IMR-90 (cell line): Measurements from ENCODE around the gene UQCRC2. TPM values are rescaled to one million over a fixed set of nuclear protein-coding genes. Genes with fewer than 3 reads are reported as not detected.

Experiments used
- ATAC-seq: fragments of 200-7000 bp; cut with Tn5 transposase; 2 replicates; pipeline ENCODE4 v1.9.1; 2020; ENCODE audit warnings: low read depth, mild to moderate bottlenecking, moderate library complexity
- BruUV-seq: library from RNA; stranded (reverse); fragments of 400-500 nt; replicated peaks from 2 replicates; lab custom pipeline; 2021; lab: Mats Ljungman, UMichigan
- CTCF ChIA-PET: fragments of 300-600 bp; formaldehyde crosslinking; extraction: SDS; loops from one replicate; lab custom pipeline; 2021; ENCODE audit warnings: antibody characterized with exemption; lab: Yijun Ruan, JAX
- POLR2A ChIA-PET: fragments of 300-600 bp; sonication (Branson Sonifier 250); formaldehyde crosslinking; loops from one replicate; lab custom pipeline; 2022; ENCODE audit warnings: antibody characterized with exemption; ENCODE audit not compliant: unreplicated experiment; lab: Charles Lee
- DNase-seq: peaks from one replicate; pipeline ENCODE4 v3.0.0; 2013
- H2AFZ ChIP-seq: replicated peaks from 2 replicates; pipeline ENCODE3; 2013; ENCODE audit warnings: low read length, mild to moderate bottlenecking; ENCODE audit not compliant: poor library complexity
- H2AK5ac ChIP-seq: 2 replicates; pipeline ENCODE4 v1.6.1; 2013; ENCODE audit warnings: low read depth, low read length, inconsistent platforms
- H2AK9ac ChIP-seq: replicated peaks from 2 replicates; pipeline ENCODE3; 2013; ENCODE audit warnings: mild to moderate bottlenecking, low read depth, low read length, moderate library complexity; ENCODE audit not compliant: poor library complexity
- H2BK120ac ChIP-seq: 2 replicates; pipeline ENCODE4 v1.6.1; 2013; ENCODE audit warnings: low read depth, low read length, inconsistent platforms
- H2BK15ac ChIP-seq: 3 replicates; pipeline ENCODE4 v1.6.1; 2013; ENCODE audit warnings: low read depth, low read length, inconsistent platforms
- H2BK20ac ChIP-seq: 2 replicates; pipeline ENCODE4 v1.6.1; 2013; ENCODE audit warnings: low read depth, mild to moderate bottlenecking, inconsistent platforms, low read length, moderate library complexity
- H2BK5ac ChIP-seq: 2 replicates; pipeline ENCODE4 v1.6.1; 2013; ENCODE audit warnings: mild to moderate bottlenecking, low read depth, low read length, inconsistent platforms; ENCODE audit not compliant: poor library complexity, severe bottlenecking
- H3K14ac ChIP-seq: replicated peaks from 2 replicates; pipeline ENCODE4 v1.6.1; 2013; ENCODE audit warnings: low read depth, low read length, inconsistent platforms
- H3K18ac ChIP-seq: 2 replicates; pipeline ENCODE4 v1.6.1; 2013; ENCODE audit warnings: low read depth, low read length, control low read depth
- H3K23ac ChIP-seq: 2 replicates; pipeline ENCODE4 v1.6.1; 2013; ENCODE audit warnings: low read depth, low read length, inconsistent platforms
- H3K27ac ChIP-seq: 2 replicates; pipeline ENCODE4 v1.5.1; 2013; ENCODE audit warnings: mild to moderate bottlenecking, control low read depth, low read length; ENCODE audit not compliant: insufficient read depth
- H3K27me3 ChIP-seq: 2 replicates; pipeline ENCODE4 v1.6.1; 2013; ENCODE audit warnings: low read length; ENCODE audit not compliant: control insufficient read depth, insufficient read depth
- H3K36me3 ChIP-seq: 2 replicates; pipeline ENCODE4 v1.6.1; 2013; ENCODE audit warnings: low read length, mixed read lengths; ENCODE audit not compliant: control insufficient read depth, insufficient read depth
- H3K4ac ChIP-seq: 2 replicates; pipeline ENCODE4 v1.6.1; 2013; ENCODE audit warnings: low read depth, low read length, inconsistent platforms
- H3K4me1 ChIP-seq: 2 replicates; pipeline ENCODE4 v1.6.1; 2013; ENCODE audit warnings: low read length, mixed read lengths; ENCODE audit not compliant: control insufficient read depth, insufficient read depth
- H3K4me2 ChIP-seq: 2 replicates; pipeline ENCODE4 v1.6.1; 2013; ENCODE audit warnings: low read depth, mild to moderate bottlenecking, control low read depth, low read length, moderate library complexity
- H3K4me3 ChIP-seq: 2 replicates; pipeline ENCODE4 v1.5.1; 2013; ENCODE audit warnings: low read depth, mild to moderate bottlenecking, control low read depth, low read length, moderate library complexity; ENCODE audit not compliant: insufficient read depth
- H3K56ac ChIP-seq: 2 replicates; pipeline ENCODE4 v1.6.1; 2013; ENCODE audit warnings: low read length, inconsistent platforms; ENCODE audit not compliant: insufficient read depth; ENCODE audit errors: extremely low read depth
- H3K79me1 ChIP-seq, 2 experiments: 2 replicates each; pipeline ENCODE4 v1.6.1; 2013; ENCODE audit warnings: low read length in 2 of 2, inconsistent platforms in 1 of 2, low read depth in 1 of 2
- H3K9ac ChIP-seq: 2 replicates; pipeline ENCODE4 v1.6.1; 2013; ENCODE audit warnings: low read depth, low read length, control low read depth
- H3K9me1 ChIP-seq: 2 replicates; pipeline ENCODE4 v1.6.1; 2013; ENCODE audit warnings: low read length, inconsistent platforms; ENCODE audit not compliant: insufficient read depth
- H3K9me3 ChIP-seq: 2 replicates; pipeline ENCODE4 v1.6.1; 2013; ENCODE audit warnings: low read length; ENCODE audit not compliant: control insufficient read depth, insufficient read depth
- H4K20me1 ChIP-seq: 2 replicates; pipeline ENCODE4 v1.6.1; 2013; ENCODE audit warnings: low read length, inconsistent platforms; ENCODE audit not compliant: insufficient read depth
- H4K5ac ChIP-seq: 2 replicates; pipeline ENCODE4 v1.6.1; 2013; ENCODE audit warnings: mild to moderate bottlenecking, low read depth, low read length, control low read depth
- H4K8ac ChIP-seq, 2 experiments: 2 replicates each; pipeline ENCODE4 v1.6.1; 2013; ENCODE audit warnings: low read depth in 2 of 2, low read length in 2 of 2, control low read depth in 1 of 2, inconsistent platforms in 1 of 2
- H4K91ac ChIP-seq: 2 replicates; pipeline ENCODE4 v1.6.1; 2013; ENCODE audit warnings: low read depth, low read length, inconsistent platforms; ENCODE audit not compliant: insufficient read depth
- BHLHE40 ChIP-seq: fragments of 150-350 bp; IDR thresholded peaks from 2 replicates; pipeline ENCODE4 v1.6.1; 2016; ENCODE audit warnings: mild to moderate bottlenecking, low read depth, low read length
- CEBPB ChIP-seq: IDR thresholded peaks from 2 replicates; pipeline ENCODE4 v1.6.1; 2012; ENCODE audit warnings: low read depth, low read length, improper control_type of control experiment
- CHD1 ChIP-seq: IDR thresholded peaks from 2 replicates; pipeline ENCODE4 v1.6.1; 2012; ENCODE audit warnings: low read depth, low read length, improper control_type of control experiment
- FOS ChIP-seq: fragments of 150-350 bp; IDR thresholded peaks from 2 replicates; pipeline ENCODE4 v1.6.1; 2016; ENCODE audit warnings: low read depth, low read length
- MAFK ChIP-seq: IDR thresholded peaks from 2 replicates; pipeline ENCODE4 v1.6.1; 2012; ENCODE audit warnings: low read depth, low read length, improper control_type of control experiment
- MAZ ChIP-seq: IDR thresholded peaks from 2 replicates; pipeline ENCODE4 v1.6.1; 2012; ENCODE audit warnings: low read depth, mild to moderate bottlenecking, low read length, improper control_type of control experiment, moderate library complexity, borderline replicate concordance
- MXI1 ChIP-seq: IDR thresholded peaks from 2 replicates; pipeline ENCODE4 v1.6.1; 2012; ENCODE audit warnings: low read depth, mild to moderate bottlenecking, low read length, moderate library complexity, borderline replicate concordance
- NFE2L2 ChIP-seq: fragments of 150-350 bp; IDR thresholded peaks from 2 replicates; pipeline ENCODE4 v1.6.1; 2016; ENCODE audit warnings: low read depth, mild to moderate bottlenecking, low read length
- POLR2A ChIP-seq: IDR thresholded peaks from 2 replicates; pipeline ENCODE4 v1.6.1; 2012; ENCODE audit warnings: mild to moderate bottlenecking, low read depth, low read length
- RAD21 ChIP-seq: IDR thresholded peaks from 2 replicates; pipeline ENCODE4 v1.6.1; 2012; ENCODE audit warnings: low read length, improper control_type of control experiment
- RCOR1 ChIP-seq: IDR thresholded peaks from 2 replicates; pipeline ENCODE4 v1.6.1; 2012; ENCODE audit warnings: mild to moderate bottlenecking, low read length, improper control_type of control experiment; ENCODE audit not compliant: insufficient replicate concordance
- RFX5 ChIP-seq: IDR thresholded peaks from 2 replicates; pipeline ENCODE4 v1.8.0; 2012; ENCODE audit warnings: low read depth, mild to moderate bottlenecking, low read length, moderate library complexity
- SMC3 ChIP-seq: fragments of 150-350 bp; IDR thresholded peaks from 2 replicates; pipeline ENCODE4 v1.6.1; 2016; ENCODE audit warnings: low read depth, mild to moderate bottlenecking, antibody characterized with exemption, low read length, moderate library complexity
- WGBS, 2 experiments: methylation state at CpG; one replicate each; pipeline versions ENCODE4 v1.1.5 to v1.1.7; 2013; ENCODE audit warnings: missing lambda C conversion rate in 2 of 2; ENCODE audit not compliant: insufficient read length in 1 of 2; ENCODE audit errors: extremely low coverage in 2 of 2; 5-methylcytosine and 5-hydroxymethylcytosine counted together
- dilution Hi-C: fragments of 300-500 bp; cut with HindIII; formaldehyde crosslinking; loops from one replicate; pipeline ENCODE4 v1.14.3; 2018; ENCODE audit warnings: low sequenced_read_pairs; ENCODE audit not compliant: unreplicated experiment
- in situ Hi-C: fragments of 300-500 bp; cut with MboI; formaldehyde crosslinking; loops from 3 replicates; pipeline ENCODE4 v1.14.3; 2019; ENCODE audit warnings: low sequenced_read_pairs, inconsistent platforms, mixed read lengths
- intact Hi-C: fragments of 100-400 bp; cut with micrococcal nuclease; formaldehyde crosslinking; loops from 2 replicates; pipeline ENCODE4 v1.10.0; 2022
- polyA plus RNA-seq, 3 experiments: library from polyadenylated mRNA; depleted of rRNA; stranded (reverse); fragments of >200 nt; gene quantifications; 2 replicates each; pipeline ENCODE4 v1.2.3, GENCODE V29; 2012; ENCODE audit warnings: low replicate concordance in 1 of 3
- total RNA-seq: library from RNA; depleted of rRNA; stranded (reverse); fragments of >200 nt; gene quantifications from 2 replicates; pipeline ENCODE4 v1.2.3, GENCODE V29; 2012
- TF ChIP-seq, protein P1 (sequence below): conservative IDR thresholded peaks from 2 replicates; pipeline ENCODE4 v1.5.1; 2012; ENCODE audit warnings: mild to moderate bottlenecking, low read depth, low read length, improper control_type of control experiment
- TF ChIP-seq, protein P2 (sequence below): fragments of 150-350 bp; IDR thresholded peaks from 2 replicates; pipeline ENCODE4 v1.6.1; 2016; ENCODE audit warnings: low read depth, mild to moderate bottlenecking, low read length, moderate library complexity, borderline replicate concordance
- TF ChIP-seq, protein P3 (sequence below): fragments of 150-350 bp; IDR thresholded peaks from 2 replicates; pipeline ENCODE4 v1.6.1; 2017; ENCODE audit warnings: mild to moderate bottlenecking, antibody characterized with exemption, low read length, low read depth

UQCRC2 gene
- total and polyA plus RNA-seq, 2 of the 4 experiments (the other 2 are of a cell fraction): 191 to 284 TPM

DNA sequence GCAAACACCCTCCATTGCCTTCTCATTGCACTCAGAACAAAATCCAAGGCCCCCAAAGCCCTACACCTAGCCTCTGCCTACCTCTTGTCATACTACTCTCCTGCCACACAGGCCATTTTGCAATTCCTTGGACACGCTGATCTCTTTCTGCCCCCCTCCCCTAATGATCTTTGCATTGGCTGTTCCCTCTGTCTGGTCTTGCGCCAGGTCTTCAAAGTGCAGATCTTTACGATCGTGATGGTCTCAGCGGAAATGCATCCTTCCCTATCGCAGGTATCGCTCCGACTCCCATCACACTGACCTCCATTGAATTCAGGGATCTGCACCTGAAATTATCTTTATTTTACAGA lies 54.0 kb downstream of the UQCRC2 start:
- BruUV-seq: no TSS peak
- Histone ChIP-seq H2AFZ (peak overlapping the region; percentile 99), H2BK20ac (no peak overlapping the region), H3K27me3 (no peaks in the 10 kb centered on the region), H3K56ac (peak overlapping the region; percentile 54), H3K4me2 (peak overlapping the region; percentile 95), H2AK9ac (peak overlapping the region; percentile 97), H3K36me3 (no peaks in the 10 kb centered on the region; the same call in 1 of the 2 replicates), H3K9me1 (peaks cover 23% of the 10 kb centered on the region), H3K23ac (peak overlapping the region; percentile 91), H4K5ac (peak overlapping the region; percentile 61; the same call in 1 of the 2 replicates), H3K18ac (no peak overlapping the region), H2BK15ac (0 out of 3 replicates have a peak overlapping the region, but pooled peaks have one; percentile 2), H4K8ac (peak overlapping the region; percentile 17 to 59; a peak in 2 of 4 replicates), H2BK5ac (peak overlapping the region; percentile 84), H2AK5ac (peak overlapping the region; percentile 20; the same call in 1 of the 2 replicates), H3K4me1 (peaks cover 8% of the 10 kb centered on the region), H3K4ac (peak overlapping the region; percentile 90), H3K27ac (peak overlapping the region; percentile 93), H2BK120ac (peak overlapping the region; percentile 28), H3K9ac (peak overlapping the region; percentile 81), H4K91ac (peak overlapping the region; percentile 53; the same call in 1 of the 2 replicates), H3K14ac (peak overlapping the region; percentile 68), H4K20me1 (peaks cover 23% of the 10 kb centered on the region), H3K4me3 (peak overlapping the region; percentile 92), H3K9me3 (no peaks in the 10 kb centered on the region), H3K79me1 (peaks cover 8 to 43% of the 10 kb centered on the region in 2 experiments)
- WGBS, 2 experiments: 20% methylated on average over 1 of the region's 8 CpGs; no CpG with 5 or more reads in 1 of the 2 experiments
- dilution Hi-C loops (no loop called here), in situ Hi-C loops (loop anchor here (10.0 kb wide), 1 partner anchor 288 kb away; the partner anchor contains the start of gene POLR3E), intact Hi-C loops (loop anchor here (2.0 kb wide), 1 partner anchor 20 kb away; no protein-coding TSS in a partner anchor)
- DNase-seq (no peak), ATAC-seq (no peak)
- ChIA-PET CTCF (interaction anchor here (1.2 to 5.1 kb wide), 3 partner anchors 70 to 1720 kb away, joined by 3 to 30 read pairs (median 5); no protein-coding TSS in a partner anchor), POLR2A (no interaction called here)
- no peak for TF ChIP-seq MAFK
- no peak for TF ChIP-seq NFE2L2
- no peak for TF ChIP-seq MXI1
- TF ChIP-seq, protein P1, sequence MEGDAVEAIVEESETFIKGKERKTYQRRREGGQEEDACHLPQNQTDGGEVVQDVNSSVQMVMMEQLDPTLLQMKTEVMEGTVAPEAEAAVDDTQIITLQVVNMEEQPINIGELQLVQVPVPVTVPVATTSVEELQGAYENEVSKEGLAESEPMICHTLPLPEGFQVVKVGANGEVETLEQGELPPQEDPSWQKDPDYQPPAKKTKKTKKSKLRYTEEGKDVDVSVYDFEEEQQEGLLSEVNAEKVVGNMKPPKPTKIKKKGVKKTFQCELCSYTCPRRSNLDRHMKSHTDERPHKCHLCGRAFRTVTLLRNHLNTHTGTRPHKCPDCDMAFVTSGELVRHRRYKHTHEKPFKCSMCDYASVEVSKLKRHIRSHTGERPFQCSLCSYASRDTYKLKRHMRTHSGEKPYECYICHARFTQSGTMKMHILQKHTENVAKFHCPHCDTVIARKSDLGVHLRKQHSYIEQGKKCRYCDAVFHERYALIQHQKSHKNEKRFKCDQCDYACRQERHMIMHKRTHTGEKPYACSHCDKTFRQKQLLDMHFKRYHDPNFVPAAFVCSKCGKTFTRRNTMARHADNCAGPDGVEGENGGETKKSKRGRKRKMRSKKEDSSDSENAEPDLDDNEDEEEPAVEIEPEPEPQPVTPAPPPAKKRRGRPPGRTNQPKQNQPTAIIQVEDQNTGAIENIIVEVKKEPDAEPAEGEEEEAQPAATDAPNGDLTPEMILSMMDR: no peak
- TF ChIP-seq, protein P2, sequence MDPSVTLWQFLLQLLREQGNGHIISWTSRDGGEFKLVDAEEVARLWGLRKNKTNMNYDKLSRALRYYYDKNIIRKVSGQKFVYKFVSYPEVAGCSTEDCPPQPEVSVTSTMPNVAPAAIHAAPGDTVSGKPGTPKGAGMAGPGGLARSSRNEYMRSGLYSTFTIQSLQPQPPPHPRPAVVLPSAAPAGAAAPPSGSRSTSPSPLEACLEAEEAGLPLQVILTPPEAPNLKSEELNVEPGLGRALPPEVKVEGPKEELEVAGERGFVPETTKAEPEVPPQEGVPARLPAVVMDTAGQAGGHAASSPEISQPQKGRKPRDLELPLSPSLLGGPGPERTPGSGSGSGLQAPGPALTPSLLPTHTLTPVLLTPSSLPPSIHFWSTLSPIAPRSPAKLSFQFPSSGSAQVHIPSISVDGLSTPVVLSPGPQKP: no peak
- TF ChIP-seq CHD1: no peak
- no peak for TF ChIP-seq MAZ
- no peak for TF ChIP-seq RAD21
- no peak for TF ChIP-seq RFX5
- no peak for TF ChIP-seq RCOR1
- TF ChIP-seq CEBPB: no peak
- no peak for TF ChIP-seq BHLHE40
- TF ChIP-seq FOS: no peak
- no peak for TF ChIP-seq POLR2A
- no peak for TF ChIP-seq SMC3
- TF ChIP-seq, protein P3, sequence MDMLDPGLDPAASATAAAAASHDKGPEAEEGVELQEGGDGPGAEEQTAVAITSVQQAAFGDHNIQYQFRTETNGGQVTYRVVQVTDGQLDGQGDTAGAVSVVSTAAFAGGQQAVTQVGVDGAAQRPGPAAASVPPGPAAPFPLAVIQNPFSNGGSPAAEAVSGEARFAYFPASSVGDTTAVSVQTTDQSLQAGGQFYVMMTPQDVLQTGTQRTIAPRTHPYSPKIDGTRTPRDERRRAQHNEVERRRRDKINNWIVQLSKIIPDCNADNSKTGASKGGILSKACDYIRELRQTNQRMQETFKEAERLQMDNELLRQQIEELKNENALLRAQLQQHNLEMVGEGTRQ: no peak
